Heart left ventricle (tissue), 13 donors: ENCODE results near the gene UNC50.

ENCODE experiments used
- CTCF ChIP-seq, 12 donors: fragments of 200-600 bp; sonication (generic) in 4 of 12; IDR thresholded peaks; one replicate each; pipeline versions ENCODE4 v1.5.0 to v1.8.0; 2018 to 2022; ENCODE audit warnings: antibody characterized with exemption in 12 of 12, mild to moderate bottlenecking in 5 of 12
- POLR2A ChIP-seq, 2 donors: fragments of 450-650 bp; IDR thresholded peaks; one replicate each; pipeline ENCODE4 v1.6.1; 2017; ENCODE audit warnings: antibody characterized with exemption in 2 of 2, mild to moderate bottlenecking in 2 of 2, moderate library complexity in 2 of 2
- donor health status: ischemic (EF 13 %, LVEDD 7.1; RV severe dilation, severe dysfunction).
- donor health status: DM: no; HTN: yes; CAD: no.
- donor health status: DM: no; HTN: no; CAD: no.
- donor health status: ischemic (EF 25% LVEDD 6.9; RV normal size, moderate dysfunction).
- donor health status: ischemic (EF 25% LVEDD 5.7; RV mildly dilated, moderate dysfunction).
- donor health status: ischemic (EF 35%, LVEDD 5.7; RV mildly dilated, moderate dysfunction).
- donor health status: nonischemic (EF 11% LVEDD 7.7; RV severe dilation, severe dysfunction).
- donor health status: DM: yes; HTN: yes; CAD: no.
- donor health status: PGD.
- donor health status: ischemic (EF 29% LVEDD 5.4; RV normal size, mild dysfunction).
- donor health status: nonischemic (EF 23%, LVEDD 6.1; RV moderate dilation, normal function).

DNA sequence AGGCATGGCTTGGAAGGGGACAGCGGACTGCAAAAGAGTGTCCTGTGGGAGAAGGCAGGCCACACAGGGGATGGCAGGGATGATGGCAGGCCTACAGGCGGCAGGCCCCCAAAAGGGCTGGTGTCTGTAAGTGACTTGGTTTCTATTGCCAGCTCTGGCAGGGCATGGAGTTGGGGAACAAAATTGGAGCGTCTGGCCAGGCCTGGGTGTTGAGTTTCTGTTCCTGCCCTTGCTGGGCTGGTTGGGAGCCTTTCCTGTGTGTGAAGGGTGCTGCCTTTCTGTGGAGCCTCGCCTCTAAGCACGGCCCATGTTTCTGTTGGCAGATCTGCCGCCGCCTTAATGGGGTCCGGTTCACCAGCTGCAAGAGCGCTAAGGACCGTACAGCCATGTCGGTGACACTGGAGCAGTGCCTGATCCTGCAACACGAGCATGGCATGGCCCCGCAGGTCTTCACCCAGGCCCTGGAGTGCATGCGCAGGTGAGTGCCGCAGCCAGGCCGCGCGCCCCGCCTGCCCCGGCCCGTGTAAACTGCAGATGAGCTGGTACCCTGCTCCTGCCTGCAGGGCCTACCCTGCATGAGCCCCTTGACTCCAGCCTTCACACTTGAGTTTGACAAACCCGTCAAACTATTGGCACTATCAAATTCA is 31.6 kb upstream of the UNC50 start:
- TF ChIP-seq CTCF (IDR thresholded peaks at IDR 0.05) (no peak), POLR2A (IDR thresholded peaks at IDR 0.05) (no peak)
